HEK293 (cell line): ENCODE results near the gene COL12A1.
A peak's percentile ranks its signal among the peaks of the same experiment; 100 is the strongest.

ENCODE experiments used
- CTCF ChIA-PET: fragments of 350-600 bp; formaldehyde crosslinking; extraction: SDS; loops from one replicate; lab custom pipeline; 2021; ENCODE audit warnings: antibody characterized with exemption; lab: Yijun Ruan, JAX
- POLR2A ChIA-PET: fragments of 300-600 bp; formaldehyde crosslinking; extraction: SDS; loops from one replicate; lab custom pipeline; 2020; ENCODE audit warnings: antibody characterized with exemption, inconsistent platforms; lab: Yijun Ruan, JAX
- H3K27ac ChIP-seq: fragments of 200-500 bp; sonication (Bioruptor generic); 2 replicates; pipeline ENCODE4 v1.5.1; 2014; ENCODE audit warnings: low read depth, low read length, control low read depth, inconsistent platforms; ENCODE audit errors: extremely low read depth
- H3K36me3 ChIP-seq, 2 experiments: fragments of 200-500 bp in 1 of 2; sonication (Bioruptor generic) in 1 of 2; 1 replicate in 1 of 2; 2 replicates in 1 of 2; pipeline ENCODE4 v1.5.1; 2014 to 2017; ENCODE audit warnings: inconsistent platforms in 2 of 2, low read length in 2 of 2; ENCODE audit not compliant: control insufficient read depth in 2 of 2, insufficient read depth in 1 of 2
- H3K4me1 ChIP-seq: fragments of 200-500 bp; sonication (Bioruptor generic); 2 replicates; pipeline ENCODE4 v1.5.1; 2014; ENCODE audit warnings: mild to moderate bottlenecking, low read length, inconsistent platforms; ENCODE audit not compliant: control insufficient read depth, insufficient read depth
- H3K4me3 ChIP-seq: 2 replicates; pipeline ENCODE4 v1.5.1; 2011; ENCODE audit warnings: low read depth, mild to moderate bottlenecking, control low read depth, low read length, moderate library complexity
- H3K9me3 ChIP-seq: fragments of 200-500 bp; sonication (Bioruptor generic); 2 replicates; pipeline ENCODE4 v1.5.1; 2014; ENCODE audit warnings: low read depth, low read length, inconsistent platforms; ENCODE audit not compliant: control insufficient read depth, insufficient read depth
- FEZF1 ChIP-seq: fragments of 450-650 bp; formaldehyde crosslinking; IDR thresholded peaks from 2 replicates; pipeline ENCODE4 v1.5.1; 2016; ENCODE audit warnings: missing biosample characterization, missing genetic modification characterization
- GLI2 ChIP-seq: fragments of 450-650 bp; formaldehyde crosslinking; IDR thresholded peaks from 2 replicates; pipeline ENCODE4; 2017; ENCODE audit warnings: missing biosample characterization, missing genetic modification characterization, low read depth, borderline replicate concordance
- HOXA7 ChIP-seq: sonication (generic); formaldehyde crosslinking; IDR thresholded peaks from 2 replicates; pipeline ENCODE4 v1.8.1; 2022; ENCODE audit warnings: missing genetic modification reagents, borderline replicate concordance
- SCRT2 ChIP-seq: fragments of 450-650 bp; formaldehyde crosslinking; IDR thresholded peaks from 2 replicates; pipeline ENCODE4 v1.5.1; 2016; ENCODE audit warnings: missing biosample characterization, missing genetic modification characterization
- SP3 ChIP-seq: fragments of 450-650 bp; formaldehyde crosslinking; IDR thresholded peaks from 2 replicates; pipeline ENCODE4 v1.5.1; 2016; ENCODE audit warnings: missing biosample characterization, missing genetic modification characterization
- SP7 ChIP-seq: fragments of 450-650 bp; formaldehyde crosslinking; IDR thresholded peaks from 2 replicates; pipeline ENCODE4 v1.5.1; 2016; ENCODE audit warnings: missing biosample characterization, missing genetic modification characterization
- TCF7L2 ChIP-seq: IDR thresholded peaks from 2 replicates; pipeline ENCODE4 v1.6.1; 2011; ENCODE audit warnings: low read depth, mild to moderate bottlenecking, inconsistent platforms, low read length, moderate library complexity, borderline replicate concordance
- YY2 ChIP-seq: fragments of 450-650 bp; formaldehyde crosslinking; IDR thresholded peaks from 2 replicates; pipeline ENCODE4 v1.5.1; 2016; ENCODE audit warnings: missing biosample characterization, missing genetic modification characterization
- ZFP37 ChIP-seq: fragments of 450-650 bp; formaldehyde crosslinking; IDR thresholded peaks from 2 replicates; pipeline ENCODE4 v1.5.1; 2016; ENCODE audit warnings: missing biosample characterization, missing genetic modification characterization
- ZNF10 ChIP-seq: fragments of 450-650 bp; formaldehyde crosslinking; IDR thresholded peaks from 2 replicates; pipeline ENCODE4 v1.5.1; 2017; ENCODE audit warnings: missing biosample characterization, missing genetic modification characterization
- ZNF133 ChIP-seq: fragments of 450-650 bp; formaldehyde crosslinking; IDR thresholded peaks from 2 replicates; pipeline ENCODE4 v1.5.1; 2016; ENCODE audit warnings: missing biosample characterization, missing genetic modification characterization
- ZNF157 ChIP-seq: fragments of 450-650 bp; formaldehyde crosslinking; IDR thresholded peaks from 2 replicates; pipeline ENCODE4 v1.5.1; 2016; ENCODE audit warnings: missing biosample characterization, missing genetic modification characterization
- ZNF16 ChIP-seq: fragments of 450-650 bp; formaldehyde crosslinking; IDR thresholded peaks from 2 replicates; pipeline ENCODE4 v1.5.1; 2016; ENCODE audit warnings: low read depth, missing biosample characterization, missing genetic modification characterization
- ZNF174 ChIP-seq: fragments of 450-650 bp; formaldehyde crosslinking; IDR thresholded peaks from 2 replicates; pipeline ENCODE4 v1.5.0; 2017; ENCODE audit warnings: missing biosample characterization, mild to moderate bottlenecking, missing genetic modification characterization
- ZNF19 ChIP-seq: fragments of 450-650 bp; formaldehyde crosslinking; IDR thresholded peaks from 2 replicates; pipeline ENCODE4; 2016; ENCODE audit warnings: missing biosample characterization, missing genetic modification characterization, low read depth
- ZNF202 ChIP-seq: fragments of 450-650 bp; formaldehyde crosslinking; IDR thresholded peaks from 2 replicates; pipeline ENCODE4 v1.5.1; 2016; ENCODE audit warnings: missing biosample characterization, missing genetic modification characterization, borderline replicate concordance
- ZNF302 ChIP-seq: fragments of 450-650 bp; formaldehyde crosslinking; IDR thresholded peaks from 2 replicates; pipeline ENCODE4 v1.5.1; 2016; ENCODE audit warnings: missing biosample characterization, missing genetic modification characterization, low read depth
- ZNF529 ChIP-seq: fragments of 450-650 bp; formaldehyde crosslinking; IDR thresholded peaks from 2 replicates; pipeline ENCODE4 v1.5.1; 2017; ENCODE audit warnings: missing genetic modification characterization, missing biosample characterization; ENCODE audit not compliant: insufficient replicate concordance
- ZNF558 ChIP-seq: fragments of 450-650 bp; formaldehyde crosslinking; IDR thresholded peaks from 2 replicates; pipeline ENCODE4 v1.5.1; 2016; ENCODE audit warnings: missing biosample characterization, missing genetic modification characterization
- ZNF561 ChIP-seq: fragments of 450-650 bp; IDR thresholded peaks from 2 replicates; pipeline ENCODE4 v1.5.1; 2018; ENCODE audit warnings: missing biosample characterization, missing genetic modification characterization, borderline replicate concordance
- ZNF585B ChIP-seq: fragments of 450-650 bp; formaldehyde crosslinking; IDR thresholded peaks from 2 replicates; pipeline ENCODE4 v1.5.1; 2016; ENCODE audit warnings: missing biosample characterization, missing genetic modification characterization
- ZNF610 ChIP-seq: fragments of 450-650 bp; formaldehyde crosslinking; IDR thresholded peaks from 2 replicates; pipeline ENCODE4 v1.5.1; 2016; ENCODE audit warnings: missing biosample characterization, missing genetic modification characterization, borderline replicate concordance
- ZNF776 ChIP-seq: fragments of 450-650 bp; formaldehyde crosslinking; IDR thresholded peaks from 2 replicates; pipeline ENCODE4 v1.5.0; 2017; ENCODE audit warnings: missing biosample characterization, missing genetic modification characterization, borderline replicate concordance
- ZNF792 ChIP-seq: fragments of 450-650 bp; formaldehyde crosslinking; IDR thresholded peaks from 2 replicates; pipeline ENCODE4 v1.5.1; 2016; ENCODE audit warnings: missing biosample characterization, missing genetic modification characterization
- TF ChIP-seq, protein P1 (sequence below): fragments of 450-650 bp; formaldehyde crosslinking; IDR thresholded peaks from 2 replicates; pipeline ENCODE4 v1.5.1; 2017; ENCODE audit warnings: missing biosample characterization, missing genetic modification characterization
- TF ChIP-seq, protein P2 (sequence below): fragments of 450-650 bp; IDR thresholded peaks from 2 replicates; pipeline ENCODE4 v1.5.1; 2018; ENCODE audit warnings: missing biosample characterization, missing genetic modification characterization
- TF ChIP-seq, protein P3 (sequence below): fragments of 450-650 bp; formaldehyde crosslinking; IDR thresholded peaks from 2 replicates; pipeline ENCODE4 v1.5.1; 2017; ENCODE audit warnings: missing biosample characterization, mild to moderate bottlenecking, missing genetic modification characterization, moderate library complexity
- TF ChIP-seq, protein P4 (sequence below): fragments of 450-650 bp; formaldehyde crosslinking; IDR thresholded peaks from 2 replicates; pipeline ENCODE4 v1.5.1; 2016; ENCODE audit warnings: missing biosample characterization, missing genetic modification characterization, borderline replicate concordance
- TF ChIP-seq, protein P5 (sequence below): fragments of 450-650 bp; formaldehyde crosslinking; IDR thresholded peaks from 2 replicates; pipeline ENCODE4 v1.5.1; 2016; ENCODE audit warnings: missing biosample characterization, missing genetic modification characterization

COL12A1 gene

DNA sequence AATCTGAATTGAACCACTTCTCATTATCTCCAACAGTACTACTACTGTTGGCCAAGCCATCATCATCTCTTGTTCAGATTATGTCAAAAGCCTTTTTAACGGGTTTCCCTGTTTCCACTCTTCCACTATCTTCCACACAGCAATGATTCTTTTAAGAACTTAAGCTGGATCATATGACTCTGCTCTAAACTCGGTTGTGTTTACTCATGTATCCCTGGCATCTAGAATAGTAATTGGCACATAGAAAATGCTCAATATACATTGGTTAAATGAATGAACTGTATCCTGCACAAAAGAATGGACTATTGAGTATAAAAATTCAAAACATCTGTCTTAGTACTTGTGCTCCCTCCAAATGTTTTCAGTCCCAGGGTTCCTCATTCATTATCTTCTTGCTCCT lies 40.5 kb upstream of the COL12A1 start:
- H3K27ac ChIP-seq = no peak overlapping the region
- TF ChIP-seq FEZF1 (tag by site-specific recombination) = no peak
- TF ChIP-seq, protein P1, sequence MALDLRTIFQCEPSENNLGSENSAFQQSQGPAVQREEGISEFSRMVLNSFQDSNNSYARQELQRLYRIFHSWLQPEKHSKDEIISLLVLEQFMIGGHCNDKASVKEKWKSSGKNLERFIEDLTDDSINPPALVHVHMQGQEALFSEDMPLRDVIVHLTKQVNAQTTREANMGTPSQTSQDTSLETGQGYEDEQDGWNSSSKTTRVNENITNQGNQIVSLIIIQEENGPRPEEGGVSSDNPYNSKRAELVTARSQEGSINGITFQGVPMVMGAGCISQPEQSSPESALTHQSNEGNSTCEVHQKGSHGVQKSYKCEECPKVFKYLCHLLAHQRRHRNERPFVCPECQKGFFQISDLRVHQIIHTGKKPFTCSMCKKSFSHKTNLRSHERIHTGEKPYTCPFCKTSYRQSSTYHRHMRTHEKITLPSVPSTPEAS = no peak
- TF ChIP-seq YY2 = no peak
- no peak for TF ChIP-seq ZNF157 (tag by site-specific recombination)
- TF ChIP-seq ZNF529 (tag by site-specific recombination) = no peak
- TF ChIP-seq, protein P2, sequence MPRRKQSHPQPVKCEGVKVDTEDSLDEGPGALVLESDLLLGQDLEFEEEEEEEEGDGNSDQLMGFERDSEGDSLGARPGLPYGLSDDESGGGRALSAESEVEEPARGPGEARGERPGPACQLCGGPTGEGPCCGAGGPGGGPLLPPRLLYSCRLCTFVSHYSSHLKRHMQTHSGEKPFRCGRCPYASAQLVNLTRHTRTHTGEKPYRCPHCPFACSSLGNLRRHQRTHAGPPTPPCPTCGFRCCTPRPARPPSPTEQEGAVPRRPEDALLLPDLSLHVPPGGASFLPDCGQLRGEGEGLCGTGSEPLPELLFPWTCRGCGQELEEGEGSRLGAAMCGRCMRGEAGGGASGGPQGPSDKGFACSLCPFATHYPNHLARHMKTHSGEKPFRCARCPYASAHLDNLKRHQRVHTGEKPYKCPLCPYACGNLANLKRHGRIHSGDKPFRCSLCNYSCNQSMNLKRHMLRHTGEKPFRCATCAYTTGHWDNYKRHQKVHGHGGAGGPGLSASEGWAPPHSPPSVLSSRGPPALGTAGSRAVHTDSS (tag by site-specific recombination) = no peak
- no peak for TF ChIP-seq ZFP37
- no peak for TF ChIP-seq ZNF776
- TF ChIP-seq ZNF561 (tag by site-specific recombination) = no peak
- no peak for TF ChIP-seq ZNF558 (tag by site-specific recombination)
- TF ChIP-seq SP3 (tag by site-specific recombination) = no peak
- no peak for TF ChIP-seq ZNF610 (tag by site-specific recombination)
- TF ChIP-seq HOXA7 (CRISPR knock-in tag) = no peak
- no peak for TF ChIP-seq ZNF585B (tag by site-specific recombination)
- TF ChIP-seq, protein P3, sequence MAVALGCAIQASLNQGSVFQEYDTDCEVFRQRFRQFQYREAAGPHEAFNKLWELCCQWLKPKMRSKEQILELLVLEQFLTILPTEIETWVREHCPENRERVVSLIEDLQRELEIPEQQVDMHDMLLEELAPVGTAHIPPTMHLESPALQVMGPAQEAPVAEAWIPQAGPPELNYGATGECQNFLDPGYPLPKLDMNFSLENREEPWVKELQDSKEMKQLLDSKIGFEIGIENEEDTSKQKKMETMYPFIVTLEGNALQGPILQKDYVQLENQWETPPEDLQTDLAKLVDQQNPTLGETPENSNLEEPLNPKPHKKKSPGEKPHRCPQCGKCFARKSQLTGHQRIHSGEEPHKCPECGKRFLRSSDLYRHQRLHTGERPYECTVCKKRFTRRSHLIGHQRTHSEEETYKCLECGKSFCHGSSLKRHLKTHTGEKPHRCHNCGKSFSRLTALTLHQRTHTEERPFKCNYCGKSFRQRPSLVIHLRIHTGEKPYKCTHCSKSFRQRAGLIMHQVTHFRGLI (tag by site-specific recombination) = no peak
- TF ChIP-seq, protein P4, sequence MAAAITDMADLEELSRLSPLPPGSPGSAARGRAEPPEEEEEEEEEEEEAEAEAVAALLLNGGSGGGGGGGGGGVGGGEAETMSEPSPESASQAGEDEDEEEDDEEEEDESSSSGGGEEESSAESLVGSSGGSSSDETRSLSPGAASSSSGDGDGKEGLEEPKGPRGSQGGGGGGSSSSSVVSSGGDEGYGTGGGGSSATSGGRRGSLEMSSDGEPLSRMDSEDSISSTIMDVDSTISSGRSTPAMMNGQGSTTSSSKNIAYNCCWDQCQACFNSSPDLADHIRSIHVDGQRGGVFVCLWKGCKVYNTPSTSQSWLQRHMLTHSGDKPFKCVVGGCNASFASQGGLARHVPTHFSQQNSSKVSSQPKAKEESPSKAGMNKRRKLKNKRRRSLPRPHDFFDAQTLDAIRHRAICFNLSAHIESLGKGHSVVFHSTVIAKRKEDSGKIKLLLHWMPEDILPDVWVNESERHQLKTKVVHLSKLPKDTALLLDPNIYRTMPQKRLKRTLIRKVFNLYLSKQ (tag by site-specific recombination) = no peak
- no peak for TF ChIP-seq ZNF16 (tag by site-specific recombination)
- CTCF ChIA-PET = no interaction called here
- POLR2A ChIA-PET = no interaction called here
- no peaks in the 10 kb centered on the region for H3K9me3 ChIP-seq
- peaks cover 0 to 8% of the 10 kb centered on the region in 2 experiments; a peak in 2 of 3 replicates for H3K36me3 ChIP-seq
- H3K4me1 ChIP-seq = no peaks in the 10 kb centered on the region
- no peak overlapping the region for H3K4me3 ChIP-seq

DNA sequence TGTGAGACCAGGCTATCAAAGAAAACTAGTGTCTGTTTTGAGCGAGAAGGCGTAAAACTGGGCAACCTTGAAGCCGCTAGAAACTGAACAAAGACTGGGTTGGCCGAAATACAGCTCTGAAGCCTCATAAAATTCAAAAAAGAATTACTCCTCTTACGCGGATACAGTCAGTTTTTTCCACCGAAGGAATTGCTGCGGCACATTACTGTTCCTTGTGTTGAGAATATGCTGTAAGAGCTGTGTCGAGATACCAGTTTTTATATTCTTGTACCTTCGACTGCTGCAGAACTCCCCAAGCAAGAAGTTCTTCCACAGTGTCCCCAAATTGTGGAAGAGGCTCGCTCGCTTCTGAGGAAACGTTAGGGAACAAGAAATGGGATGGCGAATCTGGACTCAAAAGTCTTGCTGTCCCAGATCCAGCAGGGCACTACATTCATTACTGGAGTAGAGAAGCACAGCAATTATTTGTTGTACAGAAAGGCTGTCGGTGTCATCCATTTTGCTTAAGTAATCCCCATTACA lies 38.3 kb upstream of the COL12A1 start:
- Histone ChIP-seq H3K36me3 (peaks cover 17 to 23% of the 10 kb centered on the region in 2 experiments), H3K27ac (peak overlapping the region; percentile 67), H3K4me3 (peak overlapping the region; percentile 64), H3K9me3 (no peaks in the 10 kb centered on the region), H3K4me1 (no peaks in the 10 kb centered on the region)
- ChIA-PET CTCF (interaction anchor here (0.7 to 1.5 kb wide), 5 partner anchors 9 to 36 kb away, joined by 3 to 6 read pairs (median 3); no protein-coding TSS in a partner anchor), POLR2A (interaction anchor here (0.7 to 2.8 kb wide), 15 partner anchors 10 to 1783 kb away, joined by 3 to 11 read pairs (median 4); partner anchors contain the start of genes COL12A1, MTO1, SENP6 and TMEM30A)
- TF ChIP-seq ZNF10 (tag by site-specific recombination) (0 out of 2 replicates have a peak, but pooled peaks have one; percentile 56), ZNF174 (no peak), ZNF157 (tag by site-specific recombination) (no peak), ZNF792 (tag by site-specific recombination) (no peak), GLI2 (no peak), TCF7L2 (no peak), ZNF202 (tag by site-specific recombination) (no peak), ZNF133 (tag by site-specific recombination) (no peak), ZNF561 (tag by site-specific recombination) (0 out of 2 replicates have a peak, but pooled peaks have one; percentile 12), SP7 (tag by site-specific recombination) (no peak), ZNF302 (tag by site-specific recombination) (no peak), ZNF19 (tag by site-specific recombination) (no peak), SCRT2 (tag by site-specific recombination) (no peak)
- TF ChIP-seq, protein P5, sequence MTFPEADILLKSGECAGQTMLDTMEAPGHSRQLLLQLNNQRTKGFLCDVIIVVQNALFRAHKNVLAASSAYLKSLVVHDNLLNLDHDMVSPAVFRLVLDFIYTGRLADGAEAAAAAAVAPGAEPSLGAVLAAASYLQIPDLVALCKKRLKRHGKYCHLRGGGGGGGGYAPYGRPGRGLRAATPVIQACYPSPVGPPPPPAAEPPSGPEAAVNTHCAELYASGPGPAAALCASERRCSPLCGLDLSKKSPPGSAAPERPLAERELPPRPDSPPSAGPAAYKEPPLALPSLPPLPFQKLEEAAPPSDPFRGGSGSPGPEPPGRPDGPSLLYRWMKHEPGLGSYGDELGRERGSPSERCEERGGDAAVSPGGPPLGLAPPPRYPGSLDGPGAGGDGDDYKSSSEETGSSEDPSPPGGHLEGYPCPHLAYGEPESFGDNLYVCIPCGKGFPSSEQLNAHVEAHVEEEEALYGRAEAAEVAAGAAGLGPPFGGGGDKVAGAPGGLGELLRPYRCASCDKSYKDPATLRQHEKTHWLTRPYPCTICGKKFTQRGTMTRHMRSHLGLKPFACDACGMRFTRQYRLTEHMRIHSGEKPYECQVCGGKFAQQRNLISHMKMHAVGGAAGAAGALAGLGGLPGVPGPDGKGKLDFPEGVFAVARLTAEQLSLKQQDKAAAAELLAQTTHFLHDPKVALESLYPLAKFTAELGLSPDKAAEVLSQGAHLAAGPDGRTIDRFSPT (tag by site-specific recombination) = no peak
